Activated T-helper 1 cell treated with anti-CD3 and anti-CD28 coated beads, Interleukin-2, amount 50 U/mL, for 16 hours (primary cell): Measurements from ENCODE around the gene ZNF783.
"Not testable (repeated sequence)": the region's sequence is repeated elsewhere in the genome, so short reads cannot be mapped to it uniquely, and the experiment has no call there.

Source experiments
- DNase-seq, 2 donors: peaks; one replicate each; pipeline ENCODE4 v3.0.0-alpha.2; 2020; ENCODE audit warnings: low read depth in 1 of 2, low spot score in 1 of 2

ZNF783 gene

GRCh38 chr7:149261829-149262617 lies at the start of gene ZNF783:
Gene ZNF783, plus strand, starts transcription at chr7:149262196. Its CDS starts 138 bp downstream, at chr7:149262334.
- peak; percentile 72 to 81 for DNase-seq

GRCh38 chr7:149214020-149214720 lies 47.8 kb upstream of the ZNF783 start:
- DNase-seq: no peak

DNA sequence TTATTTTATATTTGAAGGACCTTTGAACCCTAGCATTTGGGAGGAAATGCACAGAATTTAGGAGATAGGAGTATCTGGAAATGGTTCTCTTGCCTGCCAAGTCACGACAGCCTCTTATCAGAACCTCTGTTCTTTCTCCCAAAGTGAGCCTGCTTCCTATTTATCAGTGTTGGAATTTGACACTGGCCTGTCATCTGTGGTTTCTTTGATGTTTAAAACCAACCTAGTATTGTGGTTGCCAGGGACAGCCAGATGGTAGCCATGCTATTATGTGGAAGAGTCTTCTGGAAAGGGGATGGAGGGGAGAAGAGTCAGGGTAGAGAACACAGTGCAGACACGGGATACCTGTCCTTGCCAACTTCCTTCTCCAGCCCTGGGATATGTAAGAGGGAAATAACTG lies 45.6 kb upstream of the ZNF783 start:
- DNase-seq: no peak

DNA sequence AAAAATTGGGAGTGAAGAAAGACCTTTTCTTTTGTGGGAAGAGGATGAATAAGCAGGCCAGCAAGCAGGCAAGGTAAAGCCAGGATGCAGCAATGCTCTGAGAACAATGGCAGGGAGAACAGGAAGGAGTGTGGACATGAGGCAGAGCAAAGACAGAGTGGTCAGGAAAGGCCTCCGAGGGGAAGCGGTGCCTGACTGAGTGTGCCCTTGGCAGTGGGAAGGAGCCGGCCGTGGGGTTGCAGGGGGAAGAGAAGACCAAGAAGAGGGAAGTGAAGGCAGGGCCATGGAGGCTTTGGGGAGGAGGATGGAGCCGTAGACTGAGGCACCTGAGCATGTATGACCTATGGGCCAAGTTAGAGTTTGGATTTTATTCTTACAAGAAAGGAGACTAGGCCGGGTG lies 44.4 kb upstream of the ZNF783 start:
- DNase-seq: no peak

DNA sequence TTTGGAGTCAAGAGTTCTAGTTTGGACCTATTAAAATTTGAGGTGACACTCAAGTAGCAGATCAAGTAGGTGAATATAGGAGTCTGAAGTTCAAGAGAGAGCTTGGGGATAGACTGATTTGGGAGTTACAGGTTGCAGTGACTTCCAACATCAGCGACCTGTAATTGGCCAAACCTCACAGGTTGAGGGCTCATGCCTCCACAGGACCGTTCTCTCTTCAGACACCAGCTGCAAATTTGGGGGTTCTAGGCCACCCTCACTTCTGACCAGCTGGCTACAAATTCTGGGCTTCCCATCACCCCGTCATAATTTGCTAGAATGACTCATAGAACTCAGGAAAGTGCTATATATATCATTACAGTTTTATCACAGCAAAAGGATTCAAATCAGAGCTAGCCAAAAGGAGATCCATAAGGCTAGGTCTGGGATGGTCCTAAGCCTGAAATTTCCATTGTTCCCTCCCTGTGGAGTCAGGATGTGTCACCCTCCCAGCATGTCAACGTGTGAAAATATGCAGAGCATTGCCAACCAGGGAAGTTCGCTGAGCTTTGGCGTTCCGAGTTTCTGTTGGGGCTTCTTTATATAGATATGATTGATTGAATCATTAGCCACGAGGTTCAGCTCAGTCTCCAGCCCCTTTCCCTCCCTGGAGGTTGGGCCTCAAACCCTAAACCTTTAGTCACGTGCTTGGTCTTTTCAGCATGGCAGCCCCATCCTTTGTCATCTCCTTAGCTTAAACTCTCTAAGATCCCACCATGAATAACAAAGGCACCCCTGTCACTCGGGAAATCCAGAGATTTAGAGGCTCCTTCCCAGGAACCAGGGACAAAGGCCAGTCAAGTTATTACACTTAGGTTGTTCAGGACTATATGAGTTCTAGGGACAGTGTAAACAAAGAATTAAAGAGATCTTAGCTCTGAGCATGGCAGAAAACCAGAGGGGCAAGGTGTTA lies 43.3 kb upstream of the ZNF783 start:
- DNase-seq: no peak

DNA sequence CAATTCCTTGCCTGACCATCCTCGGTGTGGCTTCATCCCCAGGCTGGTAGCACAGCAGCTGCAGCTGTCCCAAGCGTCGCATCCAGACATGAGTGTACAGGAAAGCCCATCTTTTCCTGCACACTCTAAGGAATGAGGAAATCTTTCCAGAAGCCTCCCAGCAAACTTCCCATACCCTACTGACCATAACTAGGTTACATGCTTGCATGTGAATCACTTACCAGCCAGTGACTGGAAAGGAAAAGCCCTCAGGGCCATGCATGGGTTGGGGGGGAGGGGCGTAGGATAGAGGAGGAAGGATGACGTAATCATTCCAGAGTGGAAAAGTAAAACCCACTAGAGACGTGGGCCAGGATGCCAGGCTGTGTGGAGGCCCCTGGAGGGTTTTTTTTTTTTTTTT lies 41.5 kb upstream of the ZNF783 start:
- no peak for DNase-seq

GRCh38 chr7:149223176-149223575 lies 38.8 kb upstream of the ZNF783 start:
- DNase-seq: no peak

GRCh38 chr7:149223761-149224160 lies 38.2 kb upstream of the ZNF783 start:
- no peak for DNase-seq

- DNase-seq: no peak
These were observed 37.6 kb upstream of the ZNF783 start for GRCh38 chr7:149224352-149224751.

GRCh38 chr7:149225106-149225505 lies 36.9 kb upstream of the ZNF783 start:
- no peak for DNase-seq

- DNase-seq: no peak
These were observed 36.3 kb upstream of the ZNF783 start for GRCh38 chr7:149225656-149226055.

GRCh38 chr7:149226366-149226765 lies 35.6 kb upstream of the ZNF783 start:
- DNase-seq: not testable (repeated sequence)

- no peak for DNase-seq
These were observed 35.0 kb upstream of the ZNF783 start for GRCh38 chr7:149226840-149227494.

GRCh38 chr7:149228831-149229471 lies 33.0 kb upstream of the ZNF783 start:
- DNase-seq: no peak

DNA sequence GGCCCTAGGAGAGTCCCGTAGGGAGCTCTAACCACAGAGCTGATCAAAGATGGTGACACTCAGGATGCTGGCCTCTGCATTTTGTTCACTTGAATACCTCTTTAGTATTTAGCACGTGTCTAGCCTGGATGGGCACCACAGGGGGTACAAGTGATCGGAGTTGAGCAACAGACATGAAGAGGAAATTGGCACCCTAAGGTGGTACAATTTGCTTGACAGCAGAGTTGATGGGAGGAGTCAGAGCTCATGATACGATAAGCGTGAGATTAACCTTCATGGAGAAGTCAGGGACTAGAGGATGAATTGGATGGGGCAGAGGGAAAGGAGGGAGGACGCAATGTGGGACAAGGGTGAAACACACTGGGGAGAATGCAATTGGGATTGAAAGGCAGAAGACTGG lies 32.5 kb upstream of the ZNF783 start:
- no peak for DNase-seq

DNA sequence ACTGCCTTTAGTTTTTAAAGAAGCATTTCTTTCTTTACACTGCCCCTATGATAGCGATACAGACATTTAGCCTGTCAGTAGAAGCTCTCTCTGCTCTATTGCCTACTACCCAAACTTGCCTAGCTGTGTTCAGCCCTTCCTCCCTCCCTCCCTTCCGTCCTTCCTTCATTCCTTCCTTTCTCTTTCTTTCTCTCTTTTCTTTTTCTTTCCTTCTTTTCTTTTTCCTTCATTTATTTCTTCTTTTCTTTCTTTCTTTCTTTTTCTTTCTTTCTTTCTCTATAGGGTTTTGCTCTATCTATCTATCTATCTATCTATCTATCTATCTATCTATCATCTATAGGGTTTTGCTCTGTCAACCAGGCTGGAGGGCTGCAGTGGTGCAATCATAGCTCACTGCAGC lies 29.6 kb upstream of the ZNF783 start:
- no peak for DNase-seq

- DNase-seq: not testable (repeated sequence)
These were observed 28.3 kb upstream of the ZNF783 start for GRCh38 chr7:149233655-149234204.

DNA sequence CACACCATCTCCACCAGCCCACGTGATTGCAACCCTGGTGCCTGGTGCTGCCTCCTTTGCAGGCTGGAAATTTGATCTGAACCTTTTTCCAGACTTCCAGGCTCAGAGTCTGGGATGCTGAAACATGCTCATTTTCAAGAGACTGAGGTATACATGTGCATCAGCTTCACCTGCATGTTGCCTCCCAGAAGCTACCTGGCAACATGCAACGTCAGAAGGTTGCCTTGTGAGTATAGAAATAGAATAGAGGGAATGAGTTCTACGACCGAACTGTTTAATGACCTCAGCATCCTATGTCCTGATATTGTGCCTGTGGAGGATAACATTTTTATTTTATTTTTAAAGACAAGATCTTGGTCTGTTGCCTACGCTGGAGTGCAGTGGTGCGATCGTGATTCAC lies 24.5 kb upstream of the ZNF783 start:
- no peak for DNase-seq

- DNase-seq: no peak
These were observed 23.9 kb upstream of the ZNF783 start for GRCh38 chr7:149238051-149238450.
